ENCODE measurements around the gene THBS1.

Gene THBS1

GRCh38 chr15:39580485-39581241, at the start of gene THBS1:
Gene THBS1 (plus strand): TSS chr15:39581079. CDS start chr15:39581858, 779 bp downstream.
- peak; percentile 40 to 44 for DNase-seq (ENCODE audit: low read depth in 2 of 2)

- no peak for DNase-seq (ENCODE audit: low read depth in 2 of 2)
Observed at GRCh38 chr15:39534996-39535395, 45.9 kb upstream of the THBS1 start.

- DNase-seq (ENCODE audit: low read depth in 2 of 2) = no peak
Observed at GRCh38 chr15:39535466-39535865, 45.4 kb upstream of the THBS1 start.

- DNase-seq (ENCODE audit: low read depth in 2 of 2) = no peak
Observed at GRCh38 chr15:39538936-39539335, 41.9 kb upstream of the THBS1 start.

- DNase-seq (ENCODE audit: low read depth in 2 of 2) = no peak
Observed at GRCh38 chr15:39539466-39539865, 41.4 kb upstream of the THBS1 start.

- DNase-seq (ENCODE audit: low read depth in 2 of 2) = no peak
Observed at GRCh38 chr15:39539973-39540558, 40.8 kb upstream of the THBS1 start.

DNA sequence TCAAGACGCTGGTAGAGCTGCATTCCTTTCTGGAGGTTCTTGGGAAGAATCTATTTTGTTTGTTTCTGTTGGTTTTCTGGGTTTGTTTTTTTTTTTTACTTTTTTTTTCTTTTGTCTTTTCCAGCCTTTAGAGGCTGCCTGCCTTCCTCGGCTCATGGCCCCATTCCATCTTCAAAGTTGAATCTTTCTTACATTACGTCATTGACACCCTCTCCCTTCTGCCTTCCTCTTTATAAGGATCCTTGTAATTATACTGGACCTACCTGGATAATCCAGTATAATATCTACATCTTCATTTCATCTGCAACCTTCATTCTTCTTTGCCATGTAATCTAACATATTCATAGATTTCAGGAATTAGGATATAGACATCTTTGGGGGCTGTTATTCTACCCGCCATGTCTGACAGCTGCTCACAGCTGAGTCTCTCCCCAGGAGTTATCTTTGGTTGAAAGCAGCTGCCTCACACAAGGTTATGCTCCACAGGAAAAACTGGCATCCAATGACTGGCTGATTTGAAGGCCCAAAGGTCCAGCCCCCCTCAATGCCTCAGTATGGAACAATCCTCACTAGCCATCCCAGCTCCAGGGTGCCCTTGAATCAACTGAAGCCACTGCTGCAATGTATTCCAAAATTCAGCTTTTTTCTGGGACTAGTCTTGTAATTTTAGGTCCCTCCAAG, 38.4 kb upstream of the THBS1 start:
- DNase-seq (ENCODE audit: low read depth in 2 of 2) = no peak

GRCh38 chr15:39543651-39544050, 37.2 kb upstream of the THBS1 start:
- DNase-seq (ENCODE audit: low read depth in 2 of 2) = no peak

GRCh38 chr15:39546842-39547241, 34.0 kb upstream of the THBS1 start:
- DNase-seq (ENCODE audit: low read depth in 2 of 2) = no peak

- no peak for DNase-seq (ENCODE audit: low read depth in 2 of 2)
Observed at GRCh38 chr15:39548561-39548960, 32.3 kb upstream of the THBS1 start.

DNA sequence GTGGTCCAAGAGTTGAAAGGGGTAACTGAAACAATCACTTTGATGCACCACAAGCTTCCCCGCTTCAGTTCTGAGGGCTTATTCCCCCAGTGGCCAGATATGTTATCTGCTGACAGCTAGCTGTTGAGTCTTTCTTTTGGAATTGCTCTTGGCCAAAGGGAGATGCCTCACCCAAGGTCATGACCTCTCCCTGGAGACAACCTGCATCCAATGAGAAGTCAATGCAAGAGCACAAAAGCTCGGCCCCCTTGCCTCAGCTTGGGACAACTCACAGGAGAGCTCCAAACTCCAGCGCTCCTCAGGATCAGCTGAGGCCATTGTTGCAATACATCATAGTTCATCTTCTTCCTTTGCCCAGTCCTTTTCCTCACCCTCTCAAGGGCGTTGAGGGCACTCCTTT, 31.0 kb upstream of the THBS1 start:
- no peak for DNase-seq (ENCODE audit: low read depth in 2 of 2)

DNA sequence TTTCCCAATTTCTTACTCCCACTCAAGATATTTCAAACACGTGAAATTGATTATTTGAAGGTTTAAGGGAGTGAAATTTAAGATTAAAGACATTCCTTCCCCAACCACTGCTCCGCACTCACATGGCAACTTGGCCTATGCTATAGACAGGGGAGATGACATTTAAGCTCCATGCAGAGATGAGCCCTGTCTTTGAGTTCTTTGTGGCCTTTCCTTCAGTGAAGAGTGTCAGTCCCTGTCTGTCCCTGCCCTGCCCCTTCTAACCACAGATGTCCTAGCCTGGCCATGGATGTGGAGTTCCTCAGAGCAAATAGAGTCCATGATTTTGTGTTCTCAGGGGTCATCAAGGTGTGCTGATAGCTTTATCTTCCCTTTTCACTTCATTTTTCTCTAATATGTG, 29.4 kb upstream of the THBS1 start:
- no peak for DNase-seq (ENCODE audit: low read depth in 2 of 2)

- no peak for DNase-seq (ENCODE audit: low read depth in 2 of 2)
Observed at GRCh38 chr15:39552556-39552955, 28.3 kb upstream of the THBS1 start.

DNA sequence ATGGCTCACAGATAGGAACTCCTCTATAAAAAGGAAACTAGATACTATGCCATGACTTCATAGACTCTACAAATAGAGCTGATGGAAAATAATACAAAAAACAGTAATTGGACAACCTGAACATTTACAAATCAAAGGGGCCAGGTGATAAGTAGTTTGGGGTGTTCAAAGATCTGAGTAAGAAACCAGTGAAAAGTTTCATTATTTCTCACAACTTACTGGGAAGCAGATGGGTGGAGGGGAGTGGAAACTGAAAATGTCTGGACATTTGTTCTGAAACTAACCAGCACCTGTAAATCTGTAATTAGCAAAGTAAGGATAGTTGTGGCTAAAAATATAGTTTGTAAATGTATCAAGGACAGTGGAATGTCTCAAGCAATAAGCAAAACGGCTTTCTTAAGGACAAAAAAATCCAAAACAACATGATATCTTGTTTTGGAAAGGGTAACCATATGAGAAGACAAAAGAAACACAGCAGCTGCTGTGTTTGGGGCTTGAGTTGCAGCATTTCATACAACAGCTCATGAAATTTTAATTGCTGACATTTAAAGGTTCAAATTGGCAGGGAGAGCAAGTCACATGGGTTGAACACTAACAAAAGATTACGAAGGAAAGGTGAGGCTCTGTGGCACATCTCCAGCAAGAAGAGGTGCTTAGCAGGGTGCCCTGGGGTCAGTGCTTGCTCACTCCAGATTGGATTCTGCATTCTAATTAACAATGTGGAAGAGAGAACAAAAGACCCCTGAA, 26.8 kb upstream of the THBS1 start:
- no peak for DNase-seq (ENCODE audit: low read depth in 2 of 2)

- no peak for DNase-seq (ENCODE audit: low read depth in 2 of 2)
Observed at GRCh38 chr15:39554746-39555387, 26.0 kb upstream of the THBS1 start.

- no peak for DNase-seq (ENCODE audit: low read depth in 2 of 2)
Observed at GRCh38 chr15:39555885-39556284, 25.0 kb upstream of the THBS1 start.

DNA sequence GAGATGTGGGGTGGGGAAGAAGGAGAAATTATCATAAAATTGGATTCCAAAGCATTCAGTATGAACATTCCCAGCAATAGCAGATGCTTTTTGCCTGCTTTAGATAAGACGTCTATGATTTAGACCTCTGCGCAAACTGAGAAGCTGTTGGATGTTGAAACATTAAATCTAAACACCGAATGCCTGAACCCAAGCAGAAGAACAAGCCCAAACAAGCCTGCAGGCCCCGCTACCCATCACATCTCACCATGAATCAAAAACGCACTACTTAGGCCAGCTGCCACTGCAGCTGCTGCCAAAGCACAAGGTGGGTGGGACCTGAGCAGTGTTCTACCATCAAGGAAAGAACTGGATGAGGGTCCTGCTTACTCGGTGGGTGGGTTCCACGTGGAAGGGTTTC, 24.4 kb upstream of the THBS1 start:
- DNase-seq (ENCODE audit: low read depth in 2 of 2) = no peak

DNA sequence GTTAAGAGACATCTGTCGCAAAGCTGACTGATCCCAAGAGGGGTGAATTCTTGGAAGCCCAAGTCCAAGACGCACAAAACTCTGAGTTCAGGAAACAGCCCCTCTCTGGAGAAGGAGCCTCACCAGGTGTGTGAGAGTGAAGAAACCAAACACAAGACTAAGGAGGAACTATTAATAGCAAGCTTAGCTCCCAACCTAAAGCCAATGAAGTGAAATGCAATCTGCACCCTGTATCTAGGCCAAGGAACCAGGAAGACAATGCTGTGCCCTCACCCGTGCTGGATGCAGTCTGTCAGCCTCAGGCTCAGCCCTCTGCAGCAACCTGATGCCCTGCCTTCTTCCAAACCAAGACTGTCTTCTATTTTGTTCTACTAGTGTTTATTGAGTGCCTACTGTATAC, 22.5 kb upstream of the THBS1 start:
- no peak for DNase-seq (ENCODE audit: low read depth in 2 of 2)

- DNase-seq (ENCODE audit: low read depth in 2 of 2) = no peak
Observed at GRCh38 chr15:39564972-39565665, 15.8 kb upstream of the THBS1 start.

DNA sequence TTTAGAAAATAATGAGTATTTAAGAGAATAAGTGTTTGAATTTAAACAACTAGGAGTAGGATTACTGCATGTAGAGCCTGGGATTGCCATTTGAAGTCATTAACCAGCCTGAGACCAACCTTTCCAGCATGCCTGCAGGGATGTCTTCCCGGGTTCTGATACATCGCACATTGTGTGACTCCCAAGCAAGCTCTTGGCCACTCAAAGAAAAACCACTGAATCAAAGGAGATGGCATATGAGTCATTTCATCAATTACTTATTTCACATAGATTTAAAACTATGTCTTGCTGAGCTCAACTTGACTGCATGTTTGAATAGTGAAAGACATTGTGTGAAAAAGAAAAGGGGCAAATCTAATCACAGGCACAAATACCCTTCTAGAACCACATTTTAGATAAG, 15.0 kb upstream of the THBS1 start:
- no peak for DNase-seq (ENCODE audit: low read depth in 2 of 2)

DNA sequence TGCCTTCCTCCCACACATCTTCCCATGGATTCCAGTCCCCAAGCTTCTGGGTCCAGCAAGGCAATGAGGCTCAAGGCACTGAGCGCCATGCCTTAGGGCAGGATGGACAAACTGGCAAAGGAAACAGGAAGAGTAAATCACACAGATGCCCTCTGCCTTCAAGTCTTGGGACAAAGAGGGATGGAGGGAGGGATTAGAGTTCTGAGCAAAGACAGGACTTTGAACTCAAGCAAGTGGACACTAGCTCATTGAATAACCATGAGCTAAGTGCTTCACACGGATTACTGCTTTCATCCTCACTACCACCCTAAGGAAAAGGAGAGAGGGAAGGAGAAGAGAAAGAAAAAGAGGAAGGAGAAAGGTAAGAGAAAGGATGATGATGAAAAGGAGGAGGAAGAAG, 7.6 kb upstream of the THBS1 start:
- DNase-seq (ENCODE audit: low read depth in 2 of 2) = no peak

All from stimulated activated CD4-positive, alpha-beta T cell treated with anti-CD3 and anti-CD28 coated beads, Interleukin-1b, Interleukin-23, amount 100 ng/mL, for 4 hours (primary cell).